ENCODE measurements around the gene AADAC. TPM values are rescaled to one million over a fixed set of nuclear protein-coding genes. Genes with fewer than 3 reads are reported as not detected.

Gene AADAC
- total and polyA plus RNA-seq, 7 donors = not detected

- TF ChIP-seq EP300 (IDR thresholded peaks at IDR 0.05) (no peak), POLR2AphosphoS5 (IDR thresholded peaks at IDR 0.05) (no peak), CTCF (IDR thresholded peaks at IDR 0.05) (no peak), POLR2A (IDR thresholded peaks at IDR 0.05) (no peak)
- WGBS, 2 donors = 22 to 72% methylated on average over 2 of the region's 2 CpGs
- Histone ChIP-seq H3K4me3 (no peak overlapping the region), H3K4me1 (no peaks in the 10 kb centered on the region), H3K27me3 (no peaks in the 10 kb centered on the region), H3K9me3 (no peaks in the 10 kb centered on the region), H3K36me3 (no peaks in the 10 kb centered on the region), H3K27ac (no peak overlapping the region)
- DNase-seq = no peak
- intact Hi-C loops (cut with DNase I) = no loop called here
Observed at GRCh38 chr3:151794080-151794479, 19.8 kb upstream of the AADAC start.

GRCh38 chr3:151795276-151795675 lies 18.6 kb upstream of the AADAC start:
- H3K9me3 ChIP-seq = no peaks in the 10 kb centered on the region
- H3K4me3 ChIP-seq = no peak overlapping the region
- no peak for TF ChIP-seq POLR2A (IDR thresholded peaks at IDR 0.05)
- no peak for TF ChIP-seq POLR2AphosphoS5 (IDR thresholded peaks at IDR 0.05)
- TF ChIP-seq CTCF (IDR thresholded peaks at IDR 0.05) = no peak
- TF ChIP-seq EP300 (IDR thresholded peaks at IDR 0.05) = no peak
- DNase-seq = no peak
- intact Hi-C loops (cut with DNase I) = no loop called here
- no peak overlapping the region for H3K27ac ChIP-seq
- 90 to 93% methylated on average over 4 of the region's 4 CpGs for WGBS, 2 donors
- no peaks in the 10 kb centered on the region for H3K36me3 ChIP-seq
- no peaks in the 10 kb centered on the region for H3K4me1 ChIP-seq
- no peaks in the 10 kb centered on the region for H3K27me3 ChIP-seq

GRCh38 chr3:151796105-151796680 lies 17.7 kb upstream of the AADAC start:
- no peak for TF ChIP-seq POLR2A (IDR thresholded peaks at IDR 0.05)
- no peak for TF ChIP-seq POLR2AphosphoS5 (IDR thresholded peaks at IDR 0.05)
- no peak for TF ChIP-seq CTCF (IDR thresholded peaks at IDR 0.05)
- no peak for TF ChIP-seq EP300 (IDR thresholded peaks at IDR 0.05)
- no peak overlapping the region for H3K4me3 ChIP-seq
- H3K27ac ChIP-seq = no peak overlapping the region
- no peaks in the 10 kb centered on the region for H3K36me3 ChIP-seq
- intact Hi-C loops (cut with DNase I) = no loop called here
- H3K4me1 ChIP-seq = no peaks in the 10 kb centered on the region
- 84 to 94% methylated on average over 1 of the region's 1 CpG for WGBS, 2 donors
- DNase-seq = no peak
- H3K9me3 ChIP-seq = no peaks in the 10 kb centered on the region
- H3K27me3 ChIP-seq = no peaks in the 10 kb centered on the region

- Histone ChIP-seq H3K9me3 (no peaks in the 10 kb centered on the region), H3K4me3 (no peak overlapping the region), H3K27me3 (no peaks in the 10 kb centered on the region), H3K4me1 (no peaks in the 10 kb centered on the region), H3K27ac (no peak overlapping the region), H3K36me3 (no peaks in the 10 kb centered on the region)
- WGBS, 2 donors = 83% methylated on average over 2 of the region's 2 CpGs
- no peak for DNase-seq
- intact Hi-C loops (cut with DNase I) = no loop called here
- no peak for TF ChIP-seq CTCF (IDR thresholded peaks at IDR 0.05)
- no peak for TF ChIP-seq POLR2AphosphoS5 (IDR thresholded peaks at IDR 0.05)
- TF ChIP-seq POLR2A (IDR thresholded peaks at IDR 0.05) = no peak
- no peak for TF ChIP-seq EP300 (IDR thresholded peaks at IDR 0.05)
Observed at GRCh38 chr3:151798466-151798865, 15.4 kb upstream of the AADAC start.

- TF ChIP-seq POLR2A (IDR thresholded peaks at IDR 0.05) = no peak
- no peak for TF ChIP-seq POLR2AphosphoS5 (IDR thresholded peaks at IDR 0.05)
- no peak for TF ChIP-seq CTCF (IDR thresholded peaks at IDR 0.05)
- no peak for TF ChIP-seq EP300 (IDR thresholded peaks at IDR 0.05)
- Histone ChIP-seq H3K4me1 (peaks cover 0 to 13% (median 7%) of the 10 kb centered on the region in 4 donors), H3K4me3 (no peak overlapping the region), H3K36me3 (no peaks in the 10 kb centered on the region), H3K27ac (no peak overlapping the region), H3K9me3 (no peaks in the 10 kb centered on the region), H3K27me3 (no peaks in the 10 kb centered on the region)
- DNase-seq = no peak
- intact Hi-C loops (cut with DNase I) = no loop called here
- WGBS, 2 donors = 57 to 82% methylated on average over 2 of the region's 2 CpGs
Observed at GRCh38 chr3:151800431-151800830, 13.5 kb upstream of the AADAC start.
